Peyer's patch (tissue), 4 donors: ENCODE data around the gene TCF12.

Source experiments
- POLR2A ChIP-seq, 2 donors: fragments of 450-650 bp; IDR thresholded peaks; one replicate each; pipeline ENCODE4 v1.5.1; 2017; ENCODE audit warnings: antibody characterized with exemption in 2 of 2, mild to moderate bottlenecking in 2 of 2, moderate library complexity in 2 of 2
- TF ChIP-seq, protein P1 (sequence below), 6 experiments: fragments of 450-650 bp in 4 of 6; fragments of 200-600 bp in 2 of 6; sonication (generic) in 1 of 6; IDR thresholded peaks; one replicate each; pipeline ENCODE4 v1.5.1; 2017 to 2019; ENCODE audit warnings: antibody characterized with exemption in 6 of 6, mild to moderate bottlenecking in 3 of 6, moderate library complexity in 1 of 6

- TF ChIP-seq, protein P1, sequence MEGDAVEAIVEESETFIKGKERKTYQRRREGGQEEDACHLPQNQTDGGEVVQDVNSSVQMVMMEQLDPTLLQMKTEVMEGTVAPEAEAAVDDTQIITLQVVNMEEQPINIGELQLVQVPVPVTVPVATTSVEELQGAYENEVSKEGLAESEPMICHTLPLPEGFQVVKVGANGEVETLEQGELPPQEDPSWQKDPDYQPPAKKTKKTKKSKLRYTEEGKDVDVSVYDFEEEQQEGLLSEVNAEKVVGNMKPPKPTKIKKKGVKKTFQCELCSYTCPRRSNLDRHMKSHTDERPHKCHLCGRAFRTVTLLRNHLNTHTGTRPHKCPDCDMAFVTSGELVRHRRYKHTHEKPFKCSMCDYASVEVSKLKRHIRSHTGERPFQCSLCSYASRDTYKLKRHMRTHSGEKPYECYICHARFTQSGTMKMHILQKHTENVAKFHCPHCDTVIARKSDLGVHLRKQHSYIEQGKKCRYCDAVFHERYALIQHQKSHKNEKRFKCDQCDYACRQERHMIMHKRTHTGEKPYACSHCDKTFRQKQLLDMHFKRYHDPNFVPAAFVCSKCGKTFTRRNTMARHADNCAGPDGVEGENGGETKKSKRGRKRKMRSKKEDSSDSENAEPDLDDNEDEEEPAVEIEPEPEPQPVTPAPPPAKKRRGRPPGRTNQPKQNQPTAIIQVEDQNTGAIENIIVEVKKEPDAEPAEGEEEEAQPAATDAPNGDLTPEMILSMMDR (IDR thresholded peaks at IDR 0.05): no peak
- TF ChIP-seq POLR2A (IDR thresholded peaks at IDR 0.05): no peak
Measured at GRCh38 chr15:56942118-56942517, 23.7 kb downstream of the TCF12 start.
